Activated CD4-positive, alpha-beta T cell treated with anti-CD3 and anti-CD28 coated beads, Interleukin-2, Interleukin-4, amounts not matched to agents 100 ng/mL and 50 ng/mL, durations not matched to agents 16 hours and 8 hours (primary cell): ENCODE results near the gene ANKRD13C.

ENCODE experiments used
- DNase-seq: peaks from one replicate; pipeline ENCODE4 v3.0.0-alpha.2; 2020; ENCODE audit warnings: low spot score

ANKRD13C gene

GRCh38 chr1:70295749-70296148 is 58.8 kb downstream of the ANKRD13C start:
- DNase-seq = no peak

GRCh38 chr1:70293186-70293843 is 61.2 kb downstream of the ANKRD13C start:
- no peak for DNase-seq

GRCh38 chr1:70290218-70290617 is 64.3 kb downstream of the ANKRD13C start:
- no peak for DNase-seq

GRCh38 chr1:70288166-70288565 is 66.4 kb downstream of the ANKRD13C start:
- DNase-seq = no peak

DNA sequence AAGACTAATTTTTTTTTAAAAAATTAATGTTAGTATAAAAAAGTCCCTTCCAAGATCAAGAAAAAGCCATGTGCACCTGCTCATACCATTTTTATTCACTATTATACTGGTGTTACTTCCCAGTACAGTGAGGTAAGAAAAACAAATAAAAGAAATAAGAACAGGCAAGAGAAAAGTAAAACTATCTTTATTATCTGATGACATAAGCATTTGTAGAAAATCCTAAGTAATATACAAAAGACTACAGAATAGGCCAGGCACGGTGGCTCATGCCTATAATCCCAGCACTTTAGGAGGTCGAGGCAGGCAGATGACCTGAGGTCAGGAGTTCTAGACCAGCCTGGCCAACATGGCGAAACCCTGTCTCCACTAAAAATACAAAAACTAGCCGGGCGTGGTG is 68.1 kb downstream of the ANKRD13C start:
- no peak for DNase-seq

GRCh38 chr1:70284366-70284765 is 70.2 kb downstream of the ANKRD13C start:
- no peak for DNase-seq

DNA sequence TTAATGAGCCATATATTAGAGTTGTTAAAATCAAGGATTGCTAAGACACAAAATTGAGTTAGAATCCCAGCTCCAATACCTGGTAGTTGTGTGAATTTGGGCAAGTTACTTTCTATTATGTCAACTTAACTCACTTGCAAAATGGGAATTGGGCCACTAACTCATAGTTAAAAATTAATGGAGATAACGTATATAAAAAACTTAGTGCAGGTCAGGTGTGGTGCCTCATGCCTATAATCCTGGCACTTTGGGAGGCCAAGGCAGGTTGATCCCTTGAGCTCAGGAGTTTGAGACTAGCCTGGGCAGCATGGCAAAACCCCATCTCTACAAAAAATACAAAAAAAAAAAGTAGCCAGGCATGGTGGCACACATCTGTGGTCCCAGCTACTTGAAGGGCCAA is 75.8 kb downstream of the ANKRD13C start:
- no peak for DNase-seq

- no peak for DNase-seq
Measured at GRCh38 chr1:70277875-70278274, 76.6 kb downstream of the ANKRD13C start.

GRCh38 chr1:70265946-70266345 is 88.6 kb downstream of the ANKRD13C start:
- no peak for DNase-seq

DNA sequence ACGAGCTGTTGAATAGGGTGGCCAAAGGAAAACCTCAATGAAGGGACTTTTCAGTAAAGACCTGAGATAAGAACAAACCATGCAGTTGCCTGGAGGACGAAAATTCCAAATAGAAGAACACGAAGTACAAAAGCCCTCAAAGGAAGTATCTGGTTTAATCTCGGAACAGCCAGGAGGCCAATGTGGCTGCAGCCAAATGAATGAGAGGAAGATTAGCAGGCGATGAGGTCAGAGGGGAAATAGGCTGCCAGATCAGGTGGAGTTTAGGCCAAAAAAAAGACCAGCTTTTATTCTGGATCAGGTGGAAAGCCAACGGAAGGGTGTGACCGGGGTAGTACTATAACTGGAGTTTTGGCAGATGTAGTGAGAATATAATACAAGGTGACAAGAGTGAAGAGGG is 89.7 kb downstream of the ANKRD13C start:
- no peak for DNase-seq

DNA sequence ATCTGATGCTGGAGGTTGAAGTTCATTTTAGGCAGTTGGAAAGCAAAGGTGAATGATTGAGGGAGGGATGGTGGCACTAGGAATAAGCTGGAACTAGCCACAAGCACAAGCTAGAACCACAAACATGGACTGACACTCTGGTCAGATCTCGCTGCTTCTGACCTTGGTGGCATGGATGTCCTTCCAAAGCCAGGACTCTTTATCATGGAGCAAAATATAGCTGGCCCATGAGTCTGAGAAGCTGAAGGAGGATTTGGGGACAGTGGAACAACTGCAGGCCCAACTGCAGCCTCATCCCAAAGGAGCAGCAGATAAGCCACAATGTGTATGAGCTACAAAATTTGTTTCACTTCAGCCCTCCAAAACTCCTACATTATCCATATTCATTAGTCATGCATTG is 97.9 kb downstream of the ANKRD13C start:
- DNase-seq = no peak

GRCh38 chr1:70248729-70249128 is 105.8 kb downstream of the ANKRD13C start:
- DNase-seq = no peak

- DNase-seq = peak; percentile 15
Measured at GRCh38 chr1:70247768-70248167, 106.8 kb downstream of the ANKRD13C start.

DNA sequence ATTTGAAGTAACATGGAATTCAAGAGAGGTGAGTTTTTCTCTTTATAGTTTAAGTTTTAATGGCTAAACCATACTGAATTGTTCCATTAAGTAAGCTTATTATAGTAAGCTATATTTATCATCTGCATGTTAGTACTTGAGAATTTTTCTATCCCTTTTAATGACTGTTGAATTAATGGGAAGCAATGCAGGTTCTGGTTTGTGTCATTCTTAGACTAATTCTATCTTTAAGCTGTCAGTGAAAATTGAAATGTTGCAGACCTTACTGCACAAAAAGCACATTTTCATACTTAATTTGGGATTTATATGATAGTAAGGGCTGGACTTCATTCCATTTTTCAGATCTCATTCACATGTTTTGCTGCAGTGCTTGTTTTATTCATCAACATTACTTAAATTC is 107.4 kb downstream of the ANKRD13C start:
- DNase-seq = no peak

DNA sequence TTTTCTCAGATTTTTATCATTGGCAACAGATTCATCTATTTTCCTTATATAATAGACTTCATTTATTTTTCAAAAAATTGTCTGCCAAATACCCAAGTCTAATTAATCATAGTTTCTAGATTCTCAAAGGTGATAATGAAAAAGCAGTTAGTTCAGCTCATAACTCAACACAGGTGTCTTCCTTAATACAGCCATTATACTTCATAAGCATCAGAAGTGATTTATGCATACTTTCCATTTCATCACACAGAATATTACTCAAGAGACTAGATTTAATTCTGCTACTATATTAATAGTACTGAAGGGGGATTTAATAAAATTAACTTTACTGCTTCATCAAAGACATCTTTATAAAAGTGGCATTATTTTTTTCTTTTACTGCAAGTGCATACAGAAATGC is 114.6 kb downstream of the ANKRD13C start:
- DNase-seq = no peak

DNA sequence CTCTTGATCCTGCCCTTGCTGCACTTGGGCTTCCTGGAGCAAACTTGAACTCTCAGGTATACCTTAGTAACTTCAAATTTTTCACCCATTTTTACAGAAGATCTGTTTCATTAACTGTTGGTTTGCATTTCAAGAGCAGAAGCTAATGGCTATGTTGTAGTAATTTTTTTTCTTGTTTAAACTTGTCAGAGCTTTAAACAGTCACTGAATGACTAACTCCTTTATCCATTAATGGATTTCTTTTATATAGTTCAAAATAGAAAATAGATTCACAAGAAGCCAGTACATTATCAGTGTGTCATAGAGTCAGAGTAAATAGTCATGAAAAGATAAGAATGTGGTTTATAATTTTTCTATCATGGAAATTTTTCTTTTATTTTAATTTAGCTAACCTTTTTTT is 119.8 kb downstream of the ANKRD13C start:
- DNase-seq = no peak

DNA sequence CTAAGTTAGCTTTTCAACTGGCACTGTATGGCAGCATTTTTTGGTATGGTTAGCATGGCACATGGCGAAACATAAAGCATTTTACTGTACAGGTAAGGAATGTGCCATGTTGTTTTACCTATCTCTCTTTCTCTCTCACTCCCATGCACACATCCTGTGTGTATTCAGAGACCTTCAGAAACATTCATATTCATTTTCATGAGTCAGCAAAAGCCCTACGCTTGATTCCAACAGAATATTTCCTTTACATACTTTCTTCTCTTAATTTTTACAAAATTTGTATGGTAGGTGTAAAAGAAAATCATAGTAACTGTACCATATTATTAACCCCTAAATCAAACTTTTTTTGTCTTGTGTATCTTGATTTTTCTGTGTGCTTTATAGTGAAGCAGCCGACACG is 123.0 kb downstream of the ANKRD13C start:
- DNase-seq = no peak

DNA sequence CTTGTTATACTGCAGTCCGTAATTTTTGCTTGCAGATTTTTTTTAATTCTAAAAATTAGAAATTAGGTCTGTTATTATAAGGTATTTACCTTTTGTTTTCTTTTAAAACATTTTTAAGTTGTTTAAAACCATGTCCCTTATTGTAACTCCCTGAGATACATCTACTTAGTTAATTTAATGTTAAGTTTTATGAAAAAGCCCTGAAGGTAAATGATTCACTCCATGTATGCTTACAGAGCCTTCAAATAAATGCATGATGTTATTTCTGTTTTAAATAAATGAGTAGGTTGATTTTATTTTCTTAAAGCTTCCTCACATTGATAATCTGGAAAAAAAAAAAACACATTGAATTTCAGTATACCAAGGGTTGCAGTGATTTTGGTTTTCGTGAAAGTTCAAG is 125.9 kb downstream of the ANKRD13C start:
- DNase-seq = no peak

- DNase-seq = no peak
Measured at GRCh38 chr1:70227439-70227838, 127.1 kb downstream of the ANKRD13C start.

DNA sequence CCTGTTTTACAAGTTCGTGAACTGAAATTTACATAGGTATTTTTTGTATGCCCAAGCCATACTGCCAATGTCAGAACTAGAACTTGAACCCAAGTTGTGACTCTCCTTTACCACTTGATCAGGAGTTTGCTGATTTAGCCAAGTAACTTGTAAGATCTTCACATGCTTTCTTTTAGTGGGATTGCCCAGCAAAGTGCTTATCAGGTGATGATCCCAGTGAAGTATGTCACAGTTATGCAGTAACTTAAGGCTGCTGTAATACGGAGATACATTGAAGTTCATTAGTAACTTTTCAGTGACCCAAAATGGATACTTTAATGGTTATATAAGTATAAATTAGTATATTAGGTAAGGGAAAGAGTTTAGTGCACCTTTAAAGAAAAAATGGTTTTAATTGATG is 129.6 kb downstream of the ANKRD13C start:
- no peak for DNase-seq

- no peak for DNase-seq
Measured at GRCh38 chr1:70222716-70223235, 131.7 kb downstream of the ANKRD13C start.

GRCh38 chr1:70221238-70222121 is 133.0 kb downstream of the ANKRD13C start, which contains the start of gene SRSF11:
Gene SRSF11, plus strand, starts transcription at chr1:70221380. Its CDS starts 257 bp downstream, at chr1:70221637.
- DNase-seq = peak; percentile 96
